GM18951 (cell line): ENCODE data around the gene LACRT.
"Not testable (repeated sequence)": the region's sequence is repeated elsewhere in the genome, so short reads cannot be mapped to it uniquely, and the experiment has no call there.

Experiments used
- POLR2A ChIP-seq: IDR thresholded peaks from 4 replicates; pipeline ENCODE4 v1.6.1; 2011; ENCODE audit warnings: mild to moderate bottlenecking; ENCODE audit not compliant: insufficient read length, insufficient read depth; ENCODE audit errors: extremely low read depth
- in situ Hi-C: fragments of 300-500 bp; cut with MboI; formaldehyde crosslinking; loops from one replicate; pipeline ENCODE4 v1.12.0; 2022; ENCODE audit warnings: low sequenced_read_pairs, mixed read lengths, inconsistent platforms; ENCODE audit not compliant: unreplicated experiment

LACRT gene

GRCh38 chr12:54634795-54635194, at the start of gene LACRT:
LACRT (minus strand) TSS chr12:54634895; CDS start chr12:54634841, 54 bp downstream.
- in situ Hi-C loops, result no loop called here
- no peak for TF ChIP-seq POLR2A

- TF ChIP-seq POLR2A, result no peak
- in situ Hi-C loops, result no loop called here
These were observed 48.7 kb upstream of the LACRT start for GRCh38 chr12:54683398-54683797.

GRCh38 chr12:54682674-54683073, 48.0 kb upstream of the LACRT start:
- in situ Hi-C loops, result no loop called here
- no peak for TF ChIP-seq POLR2A

GRCh38 chr12:54680374-54680773, 45.7 kb upstream of the LACRT start:
- in situ Hi-C loops, result no loop called here
- no peak for TF ChIP-seq POLR2A

- TF ChIP-seq POLR2A, result no peak
- in situ Hi-C loops, result no loop called here
These were observed 43.4 kb upstream of the LACRT start for GRCh38 chr12:54678131-54678530.

GRCh38 chr12:54667945-54668344, 33.2 kb upstream of the LACRT start:
- in situ Hi-C loops, result no loop called here
- TF ChIP-seq POLR2A, result no peak

GRCh38 chr12:54666008-54666407, 31.3 kb upstream of the LACRT start:
- in situ Hi-C loops, result no loop called here
- no peak for TF ChIP-seq POLR2A

- in situ Hi-C loops, result not testable (repeated sequence)
These were observed 30.4 kb upstream of the LACRT start for GRCh38 chr12:54665022-54665635.

- TF ChIP-seq POLR2A, result no peak
- in situ Hi-C loops, result no loop called here
These were observed 28.9 kb upstream of the LACRT start for GRCh38 chr12:54663603-54664002.

- in situ Hi-C loops, result no loop called here
- no peak for TF ChIP-seq POLR2A
These were observed 27.3 kb upstream of the LACRT start for GRCh38 chr12:54662026-54662425.

- no peak for TF ChIP-seq POLR2A
- in situ Hi-C loops, result no loop called here
These were observed 26.4 kb upstream of the LACRT start for GRCh38 chr12:54661048-54661447.

- in situ Hi-C loops, result no loop called here
- no peak for TF ChIP-seq POLR2A
These were observed 25.7 kb upstream of the LACRT start for GRCh38 chr12:54660320-54660962.

- in situ Hi-C loops, result no loop called here
- no peak for TF ChIP-seq POLR2A
These were observed 23.9 kb upstream of the LACRT start for GRCh38 chr12:54658306-54659264.
